Endothelial cell of umbilical vein (primary cell): ENCODE measurements around the gene POLR1H.

ENCODE experiments used
- EZH2 ChIP-seq: IDR thresholded peaks from 2 replicates; pipeline ENCODE4 v1.6.1; 2012; ENCODE audit warnings: borderline replicate concordance, low read depth, mild to moderate bottlenecking, moderate library complexity, low read length, inconsistent platforms; ENCODE audit not compliant: severe bottlenecking
- FOS ChIP-seq: IDR thresholded peaks from 2 replicates; pipeline ENCODE4 v1.6.1; 2011; ENCODE audit warnings: mild to moderate bottlenecking, low read length, moderate library complexity, borderline replicate concordance; ENCODE audit not compliant: insufficient read depth
- GATA2 ChIP-seq: IDR thresholded peaks from 2 replicates; pipeline ENCODE4 v1.7.0; 2011; ENCODE audit warnings: low read depth, mild to moderate bottlenecking, moderate library complexity, mixed read lengths, low read length; ENCODE audit not compliant: insufficient read length, insufficient read depth
- JUN ChIP-seq: IDR thresholded peaks from 2 replicates; pipeline ENCODE4 v1.6.1; 2011; ENCODE audit warnings: borderline replicate concordance, low read depth; ENCODE audit not compliant: insufficient read length, insufficient read depth
- MAX ChIP-seq: IDR thresholded peaks from 2 replicates; pipeline ENCODE4 v1.6.1; 2011; ENCODE audit not compliant: insufficient read depth, insufficient read length
- MYC ChIP-seq: IDR thresholded peaks from one replicate; pipeline ENCODE4 v1.6.1; 2011; ENCODE audit warnings: mild to moderate bottlenecking, low read depth, low read length
- POLR2A ChIP-seq: IDR thresholded peaks from 2 replicates; pipeline ENCODE4 v1.6.1; 2012; ENCODE audit warnings: low read depth, mild to moderate bottlenecking, control low read depth, low read length
- POLR2AphosphoS5 ChIP-seq: IDR thresholded peaks from 2 replicates; pipeline ENCODE4 v1.6.1; 2012; ENCODE audit warnings: low read depth, mild to moderate bottlenecking, control low read depth, low read length, moderate library complexity; ENCODE audit not compliant: insufficient read depth
- TF ChIP-seq, protein P1 (sequence below), 2 donors: IDR thresholded peaks; 1 replicate in 1 of 2; 2 replicates in 1 of 2; pipeline ENCODE4 v1.5.1; 2011; ENCODE audit warnings: low read length in 2 of 2, mild to moderate bottlenecking in 2 of 2, moderate library complexity in 2 of 2, control low read depth in 1 of 2, inconsistent platforms in 1 of 2, low read depth in 1 of 2; ENCODE audit not compliant: insufficient read depth in 1 of 2; ENCODE audit errors: extremely low read depth in 1 of 2

DNA sequence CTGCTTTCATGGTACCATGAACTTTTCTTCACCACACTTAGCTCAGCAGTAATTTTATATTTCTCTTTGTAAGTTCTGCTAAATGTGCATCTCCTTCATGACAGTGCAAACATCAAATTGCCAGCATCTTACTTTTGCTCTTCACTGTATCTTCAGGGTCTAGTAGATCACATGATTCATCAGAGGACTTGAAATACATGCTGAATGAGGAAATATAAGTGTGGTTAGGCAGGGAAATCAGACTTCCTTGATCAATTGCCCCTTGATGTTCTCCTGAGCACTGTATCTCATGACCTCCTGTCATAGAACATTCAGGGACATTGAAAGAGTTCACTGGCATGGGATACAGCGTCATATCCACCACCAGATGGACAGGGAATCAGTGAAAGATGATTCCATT, 25.3 kb upstream of the POLR1H start:
- TF ChIP-seq POLR2AphosphoS5 (no peak), EZH2 (no peak), POLR2A (no peak), MAX (no peak), JUN (no peak), FOS (no peak), GATA2 (no peak), MYC (no peak)
- TF ChIP-seq, protein P1, sequence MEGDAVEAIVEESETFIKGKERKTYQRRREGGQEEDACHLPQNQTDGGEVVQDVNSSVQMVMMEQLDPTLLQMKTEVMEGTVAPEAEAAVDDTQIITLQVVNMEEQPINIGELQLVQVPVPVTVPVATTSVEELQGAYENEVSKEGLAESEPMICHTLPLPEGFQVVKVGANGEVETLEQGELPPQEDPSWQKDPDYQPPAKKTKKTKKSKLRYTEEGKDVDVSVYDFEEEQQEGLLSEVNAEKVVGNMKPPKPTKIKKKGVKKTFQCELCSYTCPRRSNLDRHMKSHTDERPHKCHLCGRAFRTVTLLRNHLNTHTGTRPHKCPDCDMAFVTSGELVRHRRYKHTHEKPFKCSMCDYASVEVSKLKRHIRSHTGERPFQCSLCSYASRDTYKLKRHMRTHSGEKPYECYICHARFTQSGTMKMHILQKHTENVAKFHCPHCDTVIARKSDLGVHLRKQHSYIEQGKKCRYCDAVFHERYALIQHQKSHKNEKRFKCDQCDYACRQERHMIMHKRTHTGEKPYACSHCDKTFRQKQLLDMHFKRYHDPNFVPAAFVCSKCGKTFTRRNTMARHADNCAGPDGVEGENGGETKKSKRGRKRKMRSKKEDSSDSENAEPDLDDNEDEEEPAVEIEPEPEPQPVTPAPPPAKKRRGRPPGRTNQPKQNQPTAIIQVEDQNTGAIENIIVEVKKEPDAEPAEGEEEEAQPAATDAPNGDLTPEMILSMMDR (IDR thresholded peaks at IDR 0.05; ENCODE audit: extremely low read depth in 1 of 2, insufficient read depth in 1 of 2, low read depth in 1 of 2, low read length in 2 of 2), result no peak
